A673 (cell line): ENCODE results near the gene MXRA8. TPM values are rescaled to one million over a fixed set of nuclear protein-coding genes. Genes with fewer than 3 reads are reported as not detected.

Source experiments
- BruUV-seq: library from RNA; stranded (reverse); fragments of 400-500 nt; replicated peaks from 2 replicates; lab custom pipeline; 2021; lab: Mats Ljungman, UMichigan
- CTCF ChIA-PET: fragments of 300-600 bp; sonication (Branson Sonifier 250); formaldehyde crosslinking; loops from one replicate; lab custom pipeline; 2022; ENCODE audit warnings: antibody characterized with exemption; lab: Charles Lee
- POLR2A ChIA-PET: fragments of 300-600 bp; sonication (Branson Sonifier 250); formaldehyde crosslinking; loops from one replicate; lab custom pipeline; 2022; ENCODE audit warnings: antibody characterized with exemption; ENCODE audit not compliant: low non-redundant PET; lab: Charles Lee
- DNase-seq: peaks from one replicate; pipeline ENCODE4 v3.0.0-alpha.2; 2015; ENCODE audit warnings: low spot score
- H3K27ac ChIP-seq: fragments of 200-600 bp; sonication (generic); 2 replicates; pipeline ENCODE4 v1.5.1; 2016; ENCODE audit warnings: mixed run types, low read depth, mild to moderate bottlenecking, mixed read lengths, antibody characterized with exemption, low read length; ENCODE audit not compliant: poor library complexity, severe bottlenecking
- H3K27me3 ChIP-seq: fragments of 200-600 bp; sonication (generic); replicated peaks from 2 replicates; pipeline ENCODE4 v1.6.1; 2017; ENCODE audit warnings: mixed run types, low read depth, mild to moderate bottlenecking, mixed read lengths, antibody characterized with exemption, low read length; ENCODE audit not compliant: insufficient read depth, poor library complexity
- H3K36me3 ChIP-seq: fragments of 200-600 bp; sonication (generic); 2 replicates; pipeline ENCODE4 v1.6.1; 2016; ENCODE audit warnings: mixed run types, mild to moderate bottlenecking, mixed read lengths, antibody characterized with exemption, low read length; ENCODE audit not compliant: insufficient read depth, poor library complexity, severe bottlenecking
- H3K4me1 ChIP-seq: fragments of 200-600 bp; sonication (generic); 2 replicates; pipeline ENCODE4 v1.6.1; 2017; ENCODE audit warnings: mixed run types, mild to moderate bottlenecking, mixed read lengths, antibody characterized with exemption, low read length; ENCODE audit not compliant: insufficient read depth, poor library complexity, severe bottlenecking
- H3K4me3 ChIP-seq: fragments of 200-600 bp; sonication (generic); 2 replicates; pipeline ENCODE4 v1.5.1; 2016; ENCODE audit warnings: low read depth, mixed run types, mild to moderate bottlenecking, mixed read lengths, low read length; ENCODE audit not compliant: poor library complexity, severe bottlenecking
- H3K9me3 ChIP-seq: fragments of 200-600 bp; sonication (generic); 2 replicates; pipeline ENCODE4 v1.6.1; 2016; ENCODE audit warnings: mixed run types, low read depth, mild to moderate bottlenecking, mixed read lengths, antibody characterized with exemption, low read length; ENCODE audit not compliant: poor library complexity, severe bottlenecking
- EZH2 ChIP-seq: fragments of 200-600 bp; sonication (generic); IDR thresholded peaks from 2 replicates; pipeline ENCODE4 v1.6.1; 2017; ENCODE audit warnings: borderline replicate concordance, low read depth, mild to moderate bottlenecking, mixed read lengths, antibody characterized with exemption, low read length; ENCODE audit not compliant: poor library complexity, severe bottlenecking
- intact Hi-C: fragments of 100-400 bp; cut with micrococcal nuclease; formaldehyde crosslinking; loops from one replicate; pipeline ENCODE4 v1.10.0; 2022; ENCODE audit not compliant: unreplicated experiment
- total RNA-seq: library from RNA; stranded (reverse); gene quantifications from 2 replicates; pipeline ENCODE4 v1.2.3, GENCODE V29; 2021
- TF ChIP-seq, protein P1 (sequence below): fragments of 300-800, 200-600 bp; sonication (generic); conservative IDR thresholded peaks from 2 replicates; pipeline ENCODE4 v1.5.1; 2017; ENCODE audit warnings: low read depth, mild to moderate bottlenecking, antibody characterized with exemption, low read length, moderate library complexity, mixed read lengths

Gene MXRA8
- total RNA-seq, 1 experiment from 2014 or later: 0.73 TPM

DNA sequence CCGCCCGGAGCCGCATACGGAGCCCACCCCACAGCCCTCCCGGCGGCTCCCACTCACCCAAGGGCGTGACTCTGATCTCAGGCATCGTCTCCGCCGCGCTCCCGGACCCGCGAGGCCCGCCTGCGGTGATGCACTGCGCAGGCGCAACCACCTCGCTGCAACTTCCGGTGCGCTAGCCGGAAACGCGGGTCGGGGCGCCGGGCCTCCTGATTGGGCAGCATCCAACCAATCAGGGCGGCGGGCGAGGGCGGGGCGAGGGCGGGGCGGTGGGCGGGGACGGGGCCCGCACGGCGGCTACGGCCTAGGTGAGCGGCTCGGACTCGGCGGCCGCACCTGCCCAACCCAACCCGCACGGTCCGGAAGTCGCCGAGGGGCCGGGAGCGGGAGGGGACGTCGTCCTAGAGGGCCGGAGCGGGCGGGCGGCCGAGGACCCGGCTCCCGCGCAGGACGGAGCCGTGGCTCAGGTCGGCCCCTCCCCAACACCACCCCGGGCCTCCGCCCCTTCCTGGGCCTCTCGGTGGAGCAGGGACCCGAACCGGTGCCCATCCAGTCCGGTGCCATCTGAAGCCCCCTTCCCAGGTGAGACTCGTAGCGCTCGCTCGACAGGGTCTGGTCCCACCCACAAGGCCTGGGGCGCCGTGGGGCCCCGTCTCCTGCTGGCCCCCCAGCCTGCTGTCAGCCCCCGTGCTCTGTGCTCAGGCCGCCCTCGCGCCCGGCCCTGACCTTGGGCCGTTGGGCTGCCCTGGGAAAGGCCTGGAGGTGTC, 33.6 kb downstream of the MXRA8 start, which contains the start of the genes CPTP and INTS11:
Gene CPTP, plus strand, starts transcription at position 279 of the 764 bp plus-strand sequence. CDS start 2,109 bp downstream, outside the sequence.
Gene INTS11, minus strand, starts transcription at position 137 of the 764 bp plus-strand sequence. Its CDS starts 52 bp downstream, at position 85.
- intact Hi-C loops: no loop called here
- peaks cover 8% of the 10 kb centered on the region for H3K4me1 ChIP-seq
- ChIA-PET POLR2A (no interaction called here), CTCF (no interaction called here)
- TF ChIP-seq, protein P1, sequence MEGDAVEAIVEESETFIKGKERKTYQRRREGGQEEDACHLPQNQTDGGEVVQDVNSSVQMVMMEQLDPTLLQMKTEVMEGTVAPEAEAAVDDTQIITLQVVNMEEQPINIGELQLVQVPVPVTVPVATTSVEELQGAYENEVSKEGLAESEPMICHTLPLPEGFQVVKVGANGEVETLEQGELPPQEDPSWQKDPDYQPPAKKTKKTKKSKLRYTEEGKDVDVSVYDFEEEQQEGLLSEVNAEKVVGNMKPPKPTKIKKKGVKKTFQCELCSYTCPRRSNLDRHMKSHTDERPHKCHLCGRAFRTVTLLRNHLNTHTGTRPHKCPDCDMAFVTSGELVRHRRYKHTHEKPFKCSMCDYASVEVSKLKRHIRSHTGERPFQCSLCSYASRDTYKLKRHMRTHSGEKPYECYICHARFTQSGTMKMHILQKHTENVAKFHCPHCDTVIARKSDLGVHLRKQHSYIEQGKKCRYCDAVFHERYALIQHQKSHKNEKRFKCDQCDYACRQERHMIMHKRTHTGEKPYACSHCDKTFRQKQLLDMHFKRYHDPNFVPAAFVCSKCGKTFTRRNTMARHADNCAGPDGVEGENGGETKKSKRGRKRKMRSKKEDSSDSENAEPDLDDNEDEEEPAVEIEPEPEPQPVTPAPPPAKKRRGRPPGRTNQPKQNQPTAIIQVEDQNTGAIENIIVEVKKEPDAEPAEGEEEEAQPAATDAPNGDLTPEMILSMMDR: no peak
- TF ChIP-seq EZH2: no peak
- no peaks in the 10 kb centered on the region for H3K27me3 ChIP-seq
- DNase-seq: peak; percentile 94
- peaks cover 12% of the 10 kb centered on the region for H3K36me3 ChIP-seq
- no peaks in the 10 kb centered on the region for H3K9me3 ChIP-seq
- no TSS peak for BruUV-seq
- peak within 1 kb of the TSS; percentile 98 for H3K4me3 ChIP-seq
- peak within 1 kb of the TSS; percentile 93 for H3K27ac ChIP-seq

DNA sequence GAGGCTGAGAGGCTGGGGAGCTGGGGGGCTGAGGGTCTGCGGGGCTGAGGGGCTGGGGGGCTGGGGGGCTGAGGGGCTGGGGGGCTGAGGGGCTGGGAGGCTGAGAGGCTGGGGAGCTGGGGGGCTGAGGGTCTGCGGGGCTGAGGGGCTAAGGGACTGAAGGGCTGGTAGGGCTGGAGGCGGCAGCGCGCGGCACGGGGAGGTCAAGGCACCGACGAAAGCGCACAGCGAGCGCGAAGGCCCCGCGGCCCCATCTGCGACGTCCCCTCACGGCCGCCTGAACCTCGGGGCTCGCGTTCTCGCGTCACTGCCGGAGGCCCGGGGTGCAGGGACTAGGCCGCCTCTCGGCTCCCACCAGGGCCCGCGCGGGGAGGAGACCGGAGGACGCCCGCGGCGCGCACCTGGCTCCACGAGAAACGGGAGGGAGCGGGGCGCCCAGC, 34.3 kb downstream of the MXRA8 start:
- intact Hi-C loops: no loop called here
- H3K27ac ChIP-seq: peak overlapping the region; percentile 93
- no peaks in the 10 kb centered on the region for H3K27me3 ChIP-seq
- H3K4me1 ChIP-seq: peaks cover 8% of the 10 kb centered on the region
- H3K9me3 ChIP-seq: no peaks in the 10 kb centered on the region
- BruUV-seq: no TSS peak
- peaks cover 18% of the 10 kb centered on the region for H3K36me3 ChIP-seq
- DNase-seq: no peak
- peak overlapping the region; percentile 98 for H3K4me3 ChIP-seq
- TF ChIP-seq, protein P1: no peak
- no peak for TF ChIP-seq EZH2
- CTCF ChIA-PET: no interaction called here
- POLR2A ChIA-PET: no interaction called here

DNA sequence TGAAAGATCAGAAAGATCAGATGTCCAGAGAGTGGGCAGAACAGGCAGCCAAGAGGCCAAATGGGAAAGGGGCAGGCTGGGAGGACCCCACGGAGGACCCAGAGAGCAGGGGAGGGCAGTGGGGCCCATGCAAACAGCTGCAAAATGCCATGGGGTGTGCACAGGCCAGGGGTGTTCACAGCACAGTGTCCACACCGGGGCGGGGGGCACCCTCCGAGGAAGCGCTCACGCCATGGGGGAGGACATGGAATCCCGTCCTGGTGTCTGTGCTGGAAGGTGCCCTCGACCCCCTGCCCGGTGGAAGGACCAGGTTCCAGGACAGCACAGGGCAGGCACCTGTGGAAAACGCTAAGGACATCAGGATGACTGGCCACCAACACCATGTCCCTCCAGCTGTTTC, 35.4 kb downstream of the MXRA8 start:
- BruUV-seq: no TSS peak
- no peak overlapping the region for H3K4me3 ChIP-seq
- intact Hi-C loops: no loop called here
- no peaks in the 10 kb centered on the region for H3K27me3 ChIP-seq
- ChIA-PET CTCF (no interaction called here), POLR2A (no interaction called here)
- no peak for DNase-seq
- H3K9me3 ChIP-seq: no peaks in the 10 kb centered on the region
- no peak overlapping the region for H3K27ac ChIP-seq
- peaks cover 19% of the 10 kb centered on the region for H3K4me1 ChIP-seq
- H3K36me3 ChIP-seq: peaks cover 27% of the 10 kb centered on the region
- TF ChIP-seq, protein P1: no peak
- TF ChIP-seq EZH2: no peak
